HepG2 (cell line): ENCODE results near the gene PRXL2A. TPM values are rescaled to one million over a fixed set of nuclear protein-coding genes. Genes with fewer than 3 reads are reported as not detected.

ENCODE experiments used
- HES4 ChIP-seq: sonication (generic); formaldehyde crosslinking; IDR thresholded peaks from 2 replicates; pipeline ENCODE4 v1.9.0; 2021; ENCODE audit warnings: mild to moderate bottlenecking, missing genetic modification reagents, borderline replicate concordance
- HMGA1 ChIP-seq: sonication (generic); formaldehyde crosslinking; conservative IDR thresholded peaks from 2 replicates; pipeline ENCODE4 v1.4.0; 2020; ENCODE audit warnings: missing genetic modification reagents
- HNRNPH1 ChIP-seq: fragments of 200-400 bp; formaldehyde crosslinking; optimal IDR thresholded peaks from 2 replicates; pipeline ENCODE3; 2017; ENCODE audit warnings: mild to moderate bottlenecking, low read depth, low read length
- JARID2 ChIP-seq: sonication (generic); formaldehyde crosslinking; IDR thresholded peaks from 2 replicates; pipeline ENCODE4 v1.8.1; 2023; ENCODE audit warnings: missing genetic modification reagents, inconsistent platforms; ENCODE audit not compliant: insufficient replicate concordance
- MTA3 ChIP-seq: sonication (generic); formaldehyde crosslinking; IDR thresholded peaks from 2 replicates; pipeline ENCODE4 v1.4.0; 2020; ENCODE audit warnings: missing genetic modification reagents
- NR2F1 ChIP-seq, 2 experiments: fragments of 450-650 bp in 1 of 2; formaldehyde crosslinking in 1 of 2; IDR thresholded peaks; 2 replicates each; pipeline versions ENCODE4 v1.5.0 to v1.6.1; 2016 to 2020; ENCODE audit warnings: mild to moderate bottlenecking in 1 of 2, missing compliant biosample characterization in 1 of 2, missing genetic modification reagents in 1 of 2, moderate library complexity in 1 of 2
- PLSCR1 ChIP-seq: sonication (generic); formaldehyde crosslinking; IDR thresholded peaks from 2 replicates; pipeline ENCODE4 v1.5.0; 2020; ENCODE audit warnings: missing genetic modification reagents, mild to moderate bottlenecking, borderline replicate concordance
- POGZ ChIP-seq: sonication (generic); formaldehyde crosslinking; IDR thresholded peaks from 2 replicates; pipeline ENCODE4 v1.4.0; 2020; ENCODE audit warnings: mild to moderate bottlenecking, missing genetic modification reagents
- SIN3B ChIP-seq: fragments of 150-350 bp; IDR thresholded peaks from 2 replicates; pipeline ENCODE4 v1.6.1; 2014; ENCODE audit warnings: low read length
- STAT6 ChIP-seq: sonication (generic); formaldehyde crosslinking; IDR thresholded peaks from 2 replicates; pipeline ENCODE4 v1.4.0; 2020; ENCODE audit warnings: missing genetic modification reagents, mild to moderate bottlenecking, borderline replicate concordance
- THRA ChIP-seq: sonication (generic); formaldehyde crosslinking; IDR thresholded peaks from 2 replicates; pipeline ENCODE4 v1.4.0; 2020; ENCODE audit warnings: missing genetic modification reagents, borderline replicate concordance
- ZFP62 ChIP-seq: sonication (generic); formaldehyde crosslinking; IDR thresholded peaks from 2 replicates; pipeline ENCODE4 v1.4.0; 2020; ENCODE audit warnings: missing genetic modification reagents
- ZNF235 ChIP-seq: sonication (generic); formaldehyde crosslinking; IDR thresholded peaks from 2 replicates; pipeline ENCODE4 v1.8.1; 2023; ENCODE audit warnings: mild to moderate bottlenecking, missing genetic modification reagents, borderline replicate concordance
- ZNF451 ChIP-seq: sonication (generic); formaldehyde crosslinking; IDR thresholded peaks from 2 replicates; pipeline ENCODE4 v1.5.0; 2020; ENCODE audit warnings: mild to moderate bottlenecking, missing genetic modification reagents
- polyA plus RNA-seq, 8 experiments: library from polyadenylated mRNA; depleted of rRNA in 3 of 8; stranded (reverse) in 7 of 8; unstranded in 1 of 8; fragments of >200 nt; fragmentation: Illumina TruSeq in 4 of 8; extraction: Trizol in 4 of 8; gene quantifications; 2 replicates each; pipeline versions ENCODE4 v1.2.1 to v1.2.3, GENCODE V29; 2011 to 2016; ENCODE audit warnings: low read depth in 4 of 8, missing spikeins in 1 of 8, mixed read lengths in 1 of 8; ENCODE audit not compliant: insufficient read depth in 1 of 8
- total RNA-seq, 5 experiments: library from RNA; depleted of rRNA; stranded (reverse); fragments of >200 nt; fragmentation: Illumina TruSeq; extraction: Trizol; gene quantifications; 2 replicates each; pipeline ENCODE4 v1.2.3, GENCODE V29; 2016; ENCODE audit warnings: low read depth in 1 of 5
- TF ChIP-seq, protein P1 (sequence below): sonication (generic); formaldehyde crosslinking; IDR thresholded peaks from 2 replicates; pipeline ENCODE4 v1.5.1; 2020; ENCODE audit warnings: missing genetic modification reagents, mild to moderate bottlenecking, borderline replicate concordance
- TF ChIP-seq, protein P2 (sequence below), 2 experiments: sonication (generic) in 1 of 2; formaldehyde crosslinking in 1 of 2; IDR thresholded peaks; 2 replicates each; pipeline versions ENCODE4 v1.6.1 to v1.9.0; 2014 to 2022; ENCODE audit warnings: antibody characterized with exemption in 1 of 2, borderline replicate concordance in 1 of 2, inconsistent platforms in 1 of 2, low read depth in 1 of 2, missing genetic modification reagents in 1 of 2

Gene PRXL2A
- total and polyA plus RNA-seq, 2 of the 13 experiments (the other 11 are each of a cell fraction or from before 2014, with no cell fraction given), result 43.9 to 79.9 TPM

DNA sequence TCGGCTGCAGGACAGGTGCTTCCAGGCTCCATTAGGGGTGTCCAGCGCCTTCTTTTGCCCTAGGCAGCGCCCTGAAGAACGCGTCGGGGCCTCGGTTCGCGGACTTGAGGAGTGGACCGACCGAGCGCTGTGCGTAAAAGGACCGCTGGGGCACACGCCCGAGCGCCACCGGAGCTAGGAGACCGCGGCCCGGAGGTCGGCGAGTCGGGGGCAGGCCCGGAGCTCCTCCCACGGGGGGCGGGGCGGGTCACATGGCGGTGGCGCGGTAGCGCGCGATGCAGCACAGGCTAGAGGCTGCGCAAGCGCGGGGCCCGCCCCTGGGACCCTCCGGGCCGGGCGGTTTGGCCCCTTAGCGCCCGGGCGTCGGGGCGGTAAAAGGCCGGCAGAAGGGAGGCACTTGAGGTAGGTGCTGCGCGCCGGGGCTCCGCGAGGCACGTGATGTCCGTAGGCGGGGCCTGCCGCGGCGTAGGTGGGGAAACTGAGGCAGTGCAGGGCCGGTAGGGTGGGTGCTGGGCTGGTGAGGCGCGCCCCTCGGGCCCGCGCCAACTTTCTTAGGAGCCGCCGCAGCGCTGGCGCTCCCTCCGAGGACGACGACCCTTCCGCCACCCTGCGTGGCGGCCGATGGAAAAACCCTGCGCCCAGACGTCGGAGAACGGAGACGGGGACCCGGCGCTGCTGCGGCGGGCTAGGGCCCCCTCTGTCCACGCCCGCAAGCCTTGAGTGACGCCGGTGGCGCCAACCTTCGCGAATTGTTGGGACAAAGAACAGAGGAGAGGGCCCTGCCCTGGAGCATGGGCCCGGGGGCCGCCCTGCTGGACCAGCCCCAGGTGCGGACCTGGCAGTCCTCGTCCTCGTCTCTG, at the start of gene PRXL2A (continued):
- TF ChIP-seq HES4 (CRISPR knock-in tag) (peak; percentile 73), JARID2 (no peak), NR2F1 (CRISPR knock-in tag; IDR thresholded peaks at IDR 0.05) (no peak), HNRNPH1 (no peak), ZNF451 (CRISPR knock-in tag) (no peak; the same call in 1 of the 2 replicates), STAT6 (no peak), HMGA1 (no peak), POGZ (CRISPR knock-in tag) (peak; percentile 65), ZFP62 (no peak), THRA (CRISPR knock-in tag) (no peak), PLSCR1 (CRISPR knock-in tag) (no peak), MTA3 (CRISPR knock-in tag) (no peak), SIN3B (no peak), ZNF235 (CRISPR knock-in tag) (peak; percentile 82; the same call in 1 of the 2 replicates)
- TF ChIP-seq, protein P1, sequence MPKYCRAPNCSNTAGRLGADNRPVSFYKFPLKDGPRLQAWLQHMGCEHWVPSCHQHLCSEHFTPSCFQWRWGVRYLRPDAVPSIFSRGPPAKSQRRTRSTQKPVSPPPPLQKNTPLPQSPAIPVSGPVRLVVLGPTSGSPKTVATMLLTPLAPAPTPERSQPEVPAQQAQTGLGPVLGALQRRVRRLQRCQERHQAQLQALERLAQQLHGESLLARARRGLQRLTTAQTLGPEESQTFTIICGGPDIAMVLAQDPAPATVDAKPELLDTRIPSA, result no peak
- TF ChIP-seq, protein P2, sequence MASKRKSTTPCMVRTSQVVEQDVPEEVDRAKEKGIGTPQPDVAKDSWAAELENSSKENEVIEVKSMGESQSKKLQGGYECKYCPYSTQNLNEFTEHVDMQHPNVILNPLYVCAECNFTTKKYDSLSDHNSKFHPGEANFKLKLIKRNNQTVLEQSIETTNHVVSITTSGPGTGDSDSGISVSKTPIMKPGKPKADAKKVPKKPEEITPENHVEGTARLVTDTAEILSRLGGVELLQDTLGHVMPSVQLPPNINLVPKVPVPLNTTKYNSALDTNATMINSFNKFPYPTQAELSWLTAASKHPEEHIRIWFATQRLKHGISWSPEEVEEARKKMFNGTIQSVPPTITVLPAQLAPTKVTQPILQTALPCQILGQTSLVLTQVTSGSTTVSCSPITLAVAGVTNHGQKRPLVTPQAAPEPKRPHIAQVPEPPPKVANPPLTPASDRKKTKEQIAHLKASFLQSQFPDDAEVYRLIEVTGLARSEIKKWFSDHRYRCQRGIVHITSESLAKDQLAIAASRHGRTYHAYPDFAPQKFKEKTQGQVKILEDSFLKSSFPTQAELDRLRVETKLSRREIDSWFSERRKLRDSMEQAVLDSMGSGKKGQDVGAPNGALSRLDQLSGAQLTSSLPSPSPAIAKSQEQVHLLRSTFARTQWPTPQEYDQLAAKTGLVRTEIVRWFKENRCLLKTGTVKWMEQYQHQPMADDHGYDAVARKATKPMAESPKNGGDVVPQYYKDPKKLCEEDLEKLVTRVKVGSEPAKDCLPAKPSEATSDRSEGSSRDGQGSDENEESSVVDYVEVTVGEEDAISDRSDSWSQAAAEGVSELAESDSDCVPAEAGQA (IDR thresholded peaks at IDR 0.05; ENCODE audit: low read depth), result no peak
- TF ChIP-seq, protein P2 (CRISPR knock-in tag; IDR thresholded peaks at IDR 0.05; ENCODE audit: borderline replicate concordance), result peak; percentile 30; the same call in 1 of the 2 replicates
